Neural progenitor cell (in vitro differentiated cells): ENCODE data around the gene PLGRKT.

ENCODE experiments used
- EZH2 ChIP-seq: fragments of 200-600 bp; sonication (generic); IDR thresholded peaks from 2 replicates; pipeline ENCODE4 v1.6.1; 2017; ENCODE audit warnings: antibody characterized with exemption, mild to moderate bottlenecking, moderate library complexity
- EZH2phosphoT487 ChIP-seq: fragments of 200-600 bp; sonication (generic); IDR thresholded peaks from 2 replicates; pipeline ENCODE4 v1.6.1; 2017; ENCODE audit warnings: antibody characterized with exemption
- TF ChIP-seq, protein P1 (sequence below): fragments of 200-600 bp; sonication (generic); IDR thresholded peaks from 2 replicates; pipeline ENCODE4 v1.5.1; 2017; ENCODE audit warnings: antibody characterized with exemption, mild to moderate bottlenecking

- TF ChIP-seq, protein P1, sequence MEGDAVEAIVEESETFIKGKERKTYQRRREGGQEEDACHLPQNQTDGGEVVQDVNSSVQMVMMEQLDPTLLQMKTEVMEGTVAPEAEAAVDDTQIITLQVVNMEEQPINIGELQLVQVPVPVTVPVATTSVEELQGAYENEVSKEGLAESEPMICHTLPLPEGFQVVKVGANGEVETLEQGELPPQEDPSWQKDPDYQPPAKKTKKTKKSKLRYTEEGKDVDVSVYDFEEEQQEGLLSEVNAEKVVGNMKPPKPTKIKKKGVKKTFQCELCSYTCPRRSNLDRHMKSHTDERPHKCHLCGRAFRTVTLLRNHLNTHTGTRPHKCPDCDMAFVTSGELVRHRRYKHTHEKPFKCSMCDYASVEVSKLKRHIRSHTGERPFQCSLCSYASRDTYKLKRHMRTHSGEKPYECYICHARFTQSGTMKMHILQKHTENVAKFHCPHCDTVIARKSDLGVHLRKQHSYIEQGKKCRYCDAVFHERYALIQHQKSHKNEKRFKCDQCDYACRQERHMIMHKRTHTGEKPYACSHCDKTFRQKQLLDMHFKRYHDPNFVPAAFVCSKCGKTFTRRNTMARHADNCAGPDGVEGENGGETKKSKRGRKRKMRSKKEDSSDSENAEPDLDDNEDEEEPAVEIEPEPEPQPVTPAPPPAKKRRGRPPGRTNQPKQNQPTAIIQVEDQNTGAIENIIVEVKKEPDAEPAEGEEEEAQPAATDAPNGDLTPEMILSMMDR: no peak
- TF ChIP-seq EZH2phosphoT487 (no peak), EZH2 (no peak)
These were observed 14.5 kb upstream of the PLGRKT start for GRCh38 chr9:5452286-5452609.
